Measurements from ENCODE around the gene ABCC8.
"Not testable (repeated sequence)": the region's sequence is repeated elsewhere in the genome, so short reads cannot be mapped to it uniquely, and the experiment has no call there.

The ABCC8 gene

GRCh38 chr11:17428261-17428660 lies 48.4 kb downstream of the ABCC8 start:
- DNase-seq (ENCODE audit: low spot score in 2 of 2) = no peak
- in situ Hi-C loops (cut with MboI; ENCODE audit: low sequenced_read_pairs) = no loop called here
- Histone ChIP-seq H3K9me3 (no peaks in the 10 kb centered on the region), H3K4me3 (no peak overlapping the region), H3K27me3 (ENCODE audit: low read depth) (no peaks in the 10 kb centered on the region), H3K4me1 (no peaks in the 10 kb centered on the region), H3K36me3 (replicated peaks) (no peaks in the 10 kb centered on the region)

- H3K36me3 ChIP-seq (replicated peaks); DNase-seq (ENCODE audit: low spot score in 2 of 2); H3K4me1 ChIP-seq; H3K9me3 ChIP-seq; in situ Hi-C loops (cut with MboI; ENCODE audit: low sequenced_read_pairs); H3K27me3 ChIP-seq (ENCODE audit: low read depth); H3K4me3 ChIP-seq: not testable (repeated sequence)
Observed at GRCh38 chr11:17426233-17426632, 50.4 kb downstream of the ABCC8 start.

GRCh38 chr11:17423533-17424310 lies 52.9 kb downstream of the ABCC8 start:
- H3K36me3 ChIP-seq (replicated peaks) = no peaks in the 10 kb centered on the region
- DNase-seq (ENCODE audit: low spot score in 2 of 2) = no peak
- no peaks in the 10 kb centered on the region for H3K9me3 ChIP-seq
- H3K4me1 ChIP-seq = no peaks in the 10 kb centered on the region
- H3K4me3 ChIP-seq = no peak overlapping the region
- H3K27me3 ChIP-seq (ENCODE audit: low read depth) = peaks cover 2% of the 10 kb centered on the region
- in situ Hi-C loops (cut with MboI; ENCODE audit: low sequenced_read_pairs) = no loop called here

DNA sequence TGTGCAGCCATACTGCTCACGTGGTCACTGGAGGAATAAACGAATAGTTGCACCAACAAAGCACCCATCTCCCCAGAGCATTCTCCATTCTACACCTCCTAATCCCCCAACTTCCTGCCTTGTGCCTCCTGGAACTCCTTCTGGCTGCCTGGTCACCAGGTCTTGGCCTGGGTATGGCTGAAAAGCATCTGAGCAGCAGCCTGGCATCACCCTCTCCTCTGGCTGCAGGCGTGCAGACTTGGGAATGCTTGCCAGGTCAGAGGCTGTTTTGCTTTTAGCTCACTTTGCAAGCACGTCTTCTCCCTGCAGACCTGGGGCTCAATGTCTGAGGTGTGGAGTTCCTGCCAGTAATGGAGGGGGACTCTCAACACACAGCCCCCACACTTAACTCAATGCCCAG lies 54.9 kb downstream of the ABCC8 start:
- in situ Hi-C loops (cut with MboI; ENCODE audit: low sequenced_read_pairs) = no loop called here
- DNase-seq (ENCODE audit: low spot score in 2 of 2) = peak in 1 of 2 experiments; percentile 21

GRCh38 chr11:17418444-17419081 lies 58.1 kb downstream of the ABCC8 start:
- Histone ChIP-seq H3K36me3 (replicated peaks) (no peaks in the 10 kb centered on the region), H3K9me3 (no peaks in the 10 kb centered on the region), H3K4me3 (no peak overlapping the region), H3K4me1 (no peaks in the 10 kb centered on the region), H3K27me3 (ENCODE audit: low read depth) (peaks cover 20% of the 10 kb centered on the region)
- DNase-seq (ENCODE audit: low spot score in 2 of 2) = no peak
- in situ Hi-C loops (cut with MboI; ENCODE audit: low sequenced_read_pairs) = no loop called here

More for the DNA sequence above, 54.9 kb downstream of the ABCC8 start:
- Histone ChIP-seq H3K4me1 (no peaks in the 10 kb centered on the region), H3K4me3 (no peak overlapping the region), H3K36me3 (replicated peaks) (no peaks in the 10 kb centered on the region), H3K9me3 (no peaks in the 10 kb centered on the region), H3K27me3 (ENCODE audit: low read depth) (peaks cover 6% of the 10 kb centered on the region)

- Histone ChIP-seq H3K4me1 (no peaks in the 10 kb centered on the region), H3K9me3 (no peaks in the 10 kb centered on the region), H3K27me3 (ENCODE audit: low read depth) (peaks cover 23% of the 10 kb centered on the region), H3K36me3 (replicated peaks) (no peaks in the 10 kb centered on the region), H3K4me3 (no peak overlapping the region)
- DNase-seq (ENCODE audit: low spot score in 2 of 2) = no peak
- in situ Hi-C loops (cut with MboI; ENCODE audit: low sequenced_read_pairs) = no loop called here
Observed at GRCh38 chr11:17416492-17416891, 60.2 kb downstream of the ABCC8 start.

- in situ Hi-C loops (cut with MboI; ENCODE audit: low sequenced_read_pairs) = no loop called here
- peaks cover 23% of the 10 kb centered on the region for H3K27me3 ChIP-seq (ENCODE audit: low read depth)
- DNase-seq (ENCODE audit: low spot score in 2 of 2) = no peak
Observed at GRCh38 chr11:17415523-17416104, 61.0 kb downstream of the ABCC8 start.

DNA sequence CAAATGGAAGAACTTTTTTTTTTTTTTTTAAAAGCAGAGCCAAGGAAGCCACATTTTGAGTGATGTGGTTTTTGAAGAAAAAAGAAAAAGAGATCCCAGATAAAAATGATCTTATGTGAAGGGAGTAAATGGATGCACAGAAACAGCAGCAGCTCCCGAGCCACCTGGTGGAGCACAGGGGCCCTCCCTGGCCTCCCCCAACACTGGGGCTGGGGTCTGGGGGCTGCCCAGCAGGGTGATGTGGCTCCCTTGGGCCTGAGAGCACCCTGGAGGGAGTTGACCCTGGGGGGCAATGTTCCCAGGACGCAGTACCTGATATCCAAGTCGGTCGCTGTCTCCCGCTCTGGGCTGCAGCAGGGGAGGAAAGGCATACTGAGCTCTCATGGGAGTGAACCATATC lies 61.7 kb downstream of the ABCC8 start:
- no peak for DNase-seq (ENCODE audit: low spot score in 2 of 2)
- H3K9me3 ChIP-seq = no peaks in the 10 kb centered on the region
- no peak overlapping the region for H3K4me3 ChIP-seq
- no peaks in the 10 kb centered on the region for H3K4me1 ChIP-seq
- no peaks in the 10 kb centered on the region for H3K36me3 ChIP-seq (replicated peaks)
- in situ Hi-C loops (cut with MboI; ENCODE audit: low sequenced_read_pairs) = no loop called here
- peaks cover 23% of the 10 kb centered on the region for H3K27me3 ChIP-seq (ENCODE audit: low read depth)

More at GRCh38 chr11:17415523-17416104, 61.0 kb downstream of the ABCC8 start:
- Histone ChIP-seq H3K4me1 (no peaks in the 10 kb centered on the region), H3K36me3 (replicated peaks) (no peaks in the 10 kb centered on the region), H3K9me3 (no peaks in the 10 kb centered on the region), H3K4me3 (no peak overlapping the region)

DNA sequence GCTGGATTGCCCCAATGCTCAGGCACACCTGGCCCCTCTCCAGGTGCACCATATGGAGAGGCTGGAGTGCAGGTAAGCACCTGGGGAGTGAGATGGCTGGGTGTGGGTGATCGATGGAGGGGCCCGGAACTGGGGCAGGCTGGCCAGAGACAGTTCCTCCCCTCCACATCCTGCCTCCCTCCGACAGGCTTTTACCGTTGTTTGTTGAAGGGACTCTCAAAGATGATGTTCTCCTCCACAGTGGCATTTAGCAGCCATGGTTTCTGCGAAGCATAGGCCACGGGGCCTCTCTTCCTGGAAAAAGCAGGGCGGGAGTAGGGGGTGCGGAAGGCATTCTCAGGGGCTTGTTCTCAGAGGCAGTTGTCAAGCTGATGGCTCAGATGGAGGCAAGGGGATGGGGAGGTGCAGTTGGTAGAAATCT lies 62.3 kb downstream of the ABCC8 start:
- Histone ChIP-seq H3K4me3 (no peak overlapping the region), H3K4me1 (no peaks in the 10 kb centered on the region), H3K27me3 (ENCODE audit: low read depth) (peaks cover 23% of the 10 kb centered on the region), H3K9me3 (no peaks in the 10 kb centered on the region), H3K36me3 (replicated peaks) (no peaks in the 10 kb centered on the region)
- in situ Hi-C loops (cut with MboI; ENCODE audit: low sequenced_read_pairs) = no loop called here
- no peak for DNase-seq (ENCODE audit: low spot score in 2 of 2)

DNA sequence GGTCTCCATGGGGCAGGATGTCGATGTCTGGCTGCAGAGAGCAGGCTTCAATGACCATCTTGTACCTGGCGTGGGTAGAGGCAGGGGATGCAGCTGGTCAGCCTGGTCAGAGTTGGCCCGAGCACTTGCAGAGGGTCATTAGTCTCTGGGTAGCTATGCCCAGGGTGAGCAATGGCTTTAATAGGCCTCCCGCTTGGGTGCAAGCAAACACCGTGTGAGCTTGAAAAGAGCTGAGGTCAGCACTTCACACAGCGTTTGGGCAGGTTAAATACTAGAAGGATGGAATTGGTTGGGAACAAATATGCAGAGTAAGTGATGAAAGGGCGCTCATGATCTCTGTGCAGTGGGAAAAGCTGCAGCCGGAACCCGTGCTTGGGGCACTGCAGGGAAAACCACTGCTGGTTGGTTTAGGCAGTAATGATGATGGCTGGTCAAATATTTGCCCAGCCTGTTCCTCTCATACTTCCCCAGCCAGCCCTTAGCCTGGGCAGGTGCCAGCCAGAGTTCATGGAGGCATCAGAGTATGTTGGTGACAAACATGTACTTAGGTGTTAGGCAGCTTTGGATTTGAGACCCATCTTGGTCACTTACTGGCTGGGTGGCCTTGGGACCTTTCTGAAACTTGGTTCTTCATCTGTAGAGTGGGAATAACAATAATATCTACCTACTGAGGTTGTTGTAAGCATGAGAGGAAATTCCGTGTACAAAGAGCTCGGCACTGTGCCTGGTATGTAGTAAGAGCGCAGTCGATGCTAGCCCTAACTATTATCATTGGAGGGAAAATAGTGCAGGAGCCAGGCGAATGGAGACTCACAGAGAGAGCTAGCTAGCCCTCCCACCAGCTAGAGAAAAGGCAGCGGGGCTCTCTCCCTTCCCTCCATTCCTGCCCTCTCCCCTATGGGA lies 63.0 kb downstream of the ABCC8 start:
- in situ Hi-C loops (cut with MboI; ENCODE audit: low sequenced_read_pairs) = no loop called here
- no peak overlapping the region for H3K4me3 ChIP-seq
- no peak for DNase-seq (ENCODE audit: low spot score in 2 of 2)
- H3K9me3 ChIP-seq = no peaks in the 10 kb centered on the region
- H3K4me1 ChIP-seq = no peaks in the 10 kb centered on the region
- H3K27me3 ChIP-seq (ENCODE audit: low read depth) = peaks cover 20% of the 10 kb centered on the region
- H3K36me3 ChIP-seq (replicated peaks) = no peaks in the 10 kb centered on the region

DNA sequence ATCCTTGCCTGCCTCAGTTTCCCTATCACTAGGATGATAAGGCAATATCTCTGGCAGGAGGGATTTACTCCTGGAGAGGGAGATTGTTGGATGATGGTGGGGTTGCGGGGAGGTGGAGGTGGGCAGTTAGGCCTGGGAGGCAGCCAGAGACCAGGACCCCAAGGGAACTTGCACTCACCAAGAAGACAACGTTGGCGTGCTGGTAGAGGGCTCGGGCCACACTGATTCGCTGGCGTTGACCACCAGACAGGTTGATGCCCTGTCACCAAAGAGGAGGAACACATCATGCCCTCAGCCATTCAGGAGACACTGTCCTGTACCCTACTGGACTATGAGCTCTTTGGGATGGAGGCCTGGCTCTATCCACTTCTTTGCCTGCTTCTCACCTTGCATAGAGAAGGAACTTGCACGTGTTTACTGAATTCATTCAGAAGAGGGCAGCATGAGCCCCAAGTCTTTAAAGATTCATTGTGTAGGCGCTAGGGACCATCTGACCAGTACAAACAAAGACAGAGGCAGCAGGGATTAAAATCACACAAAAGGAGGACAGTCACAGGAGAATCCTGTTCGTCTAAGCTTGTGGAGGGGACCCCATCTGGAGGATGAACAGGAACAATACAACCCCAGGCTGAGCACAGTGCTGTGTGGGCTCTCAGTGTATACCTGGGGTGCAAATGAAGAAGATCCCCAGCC lies 64.0 kb downstream of the ABCC8 start:
- Histone ChIP-seq H3K9me3 (no peaks in the 10 kb centered on the region), H3K4me1 (no peaks in the 10 kb centered on the region), H3K36me3 (replicated peaks) (no peaks in the 10 kb centered on the region), H3K4me3 (no peak overlapping the region), H3K27me3 (ENCODE audit: low read depth) (peaks cover 18% of the 10 kb centered on the region)
- in situ Hi-C loops (cut with MboI; ENCODE audit: low sequenced_read_pairs) = no loop called here
- peak in 1 of 2 experiments; percentile 33 for DNase-seq (ENCODE audit: low spot score in 2 of 2)

- Histone ChIP-seq H3K9me3 (no peaks in the 10 kb centered on the region), H3K4me1 (no peaks in the 10 kb centered on the region)
Observed at GRCh38 chr11:17411418-17411817, 65.2 kb downstream of the ABCC8 start.

More at GRCh38 chr11:17411418-17411817, 65.2 kb downstream of the ABCC8 start:
- no peaks in the 10 kb centered on the region for H3K36me3 ChIP-seq (replicated peaks)
- in situ Hi-C loops (cut with MboI; ENCODE audit: low sequenced_read_pairs) = no loop called here
- H3K4me3 ChIP-seq = no peak overlapping the region
- no peak for DNase-seq (ENCODE audit: low spot score in 2 of 2)
- peaks cover 17% of the 10 kb centered on the region for H3K27me3 ChIP-seq (ENCODE audit: low read depth)
